GM18511 (cell line): ENCODE data around the gene EIF4G3.
A peak's percentile ranks its signal among the peaks of the same experiment; 100 is the strongest.
"Not testable (repeated sequence)": the region's sequence is repeated elsewhere in the genome, so short reads cannot be mapped to it uniquely, and the experiment has no call there.

ENCODE experiments used
- ATAC-seq: cut with Tn5 transposase; IDR thresholded peaks from one replicate; pipeline ENCODE4 v1.9.1; 2021; ENCODE audit warnings: mild to moderate bottlenecking, moderate library complexity; ENCODE audit not compliant: unreplicated experiment

The EIF4G3 gene

DNA sequence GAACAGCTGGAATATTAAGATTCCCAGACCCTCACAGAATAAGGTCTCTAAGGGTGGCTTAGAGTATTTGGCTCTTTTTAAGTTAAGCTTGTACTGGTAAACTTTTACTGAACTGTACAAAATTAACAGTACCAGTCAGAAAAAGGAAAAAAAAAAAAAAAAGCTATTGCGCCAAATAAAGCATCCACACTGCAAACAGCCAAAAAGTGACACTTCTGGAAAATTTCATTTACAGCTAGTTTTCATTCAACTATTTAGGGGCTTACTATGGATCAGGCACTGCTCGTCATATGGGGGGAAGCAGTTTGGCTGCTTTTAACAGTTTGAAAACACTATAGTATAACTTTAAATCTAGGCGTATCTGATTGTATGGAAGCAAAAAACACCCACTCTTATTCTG, 139.6 kb downstream of the EIF4G3 start:
- no peak for ATAC-seq

DNA sequence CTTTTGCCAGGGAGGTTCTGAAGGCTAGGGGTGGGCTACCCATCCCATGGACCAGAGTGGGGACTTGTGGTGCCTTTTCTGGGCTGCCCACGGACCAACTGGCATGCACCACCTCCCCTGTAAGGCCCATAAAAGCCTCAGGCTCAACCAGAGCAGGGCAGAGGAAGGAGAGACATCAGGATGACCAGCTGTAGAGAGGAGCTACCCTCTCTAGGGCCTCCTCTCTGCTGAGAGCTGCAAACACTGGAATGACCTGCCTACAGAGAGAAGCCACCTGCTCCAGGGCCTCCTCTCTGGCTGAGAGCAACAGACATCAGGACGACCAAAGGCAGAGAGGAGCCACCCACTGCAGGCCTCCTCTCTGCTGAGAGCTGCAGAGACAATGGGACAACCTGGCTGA, 140.9 kb downstream of the EIF4G3 start:
- ATAC-seq = no peak

DNA sequence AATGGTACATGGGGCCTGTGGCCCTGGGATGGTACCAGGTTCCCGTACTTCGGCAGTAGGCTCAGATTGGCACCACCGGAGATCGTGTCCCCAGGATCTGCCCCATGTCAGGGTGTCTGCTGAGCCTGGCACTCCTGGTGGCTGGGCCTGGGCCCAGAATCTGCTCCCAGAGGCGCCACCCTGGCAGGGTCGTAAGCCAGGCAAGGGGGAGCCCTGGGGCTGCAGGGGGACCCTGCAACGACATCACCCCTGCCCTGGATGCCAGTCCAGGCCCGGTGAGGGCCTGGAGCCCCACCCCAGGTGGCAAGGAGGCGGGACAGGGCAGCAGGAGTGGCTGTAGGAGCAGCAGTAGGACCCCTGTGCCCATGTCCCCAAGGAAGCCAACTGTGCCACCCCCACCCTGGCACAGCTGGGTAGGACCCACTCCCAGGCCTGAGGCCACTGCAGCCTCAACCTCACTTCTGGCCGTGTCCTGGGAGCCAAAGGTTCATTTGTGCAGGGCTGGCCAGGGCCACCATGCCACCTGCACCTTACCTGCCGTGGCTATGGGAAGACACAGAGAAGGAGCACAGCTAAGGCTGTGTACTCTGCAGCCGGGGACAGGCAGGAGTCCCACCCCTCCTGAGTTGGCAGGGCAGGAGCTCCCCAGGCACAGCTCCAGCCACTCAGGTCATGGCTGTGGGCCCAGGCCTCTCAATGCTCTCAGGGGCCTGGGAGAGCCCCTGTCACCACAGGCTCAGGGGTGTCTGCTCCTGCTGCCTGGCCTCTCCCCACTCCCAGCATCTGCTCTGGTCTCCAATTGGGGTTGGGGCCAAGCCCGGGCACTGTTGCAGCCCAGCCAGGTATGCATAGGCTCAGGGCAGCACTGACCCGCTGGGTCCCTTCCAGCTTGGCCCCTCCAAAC, 141.7 kb downstream of the EIF4G3 start:
- no peak for ATAC-seq

- no peak for ATAC-seq
These were observed 144.0 kb downstream of the EIF4G3 start for GRCh38 chr1:21032741-21033140.

DNA sequence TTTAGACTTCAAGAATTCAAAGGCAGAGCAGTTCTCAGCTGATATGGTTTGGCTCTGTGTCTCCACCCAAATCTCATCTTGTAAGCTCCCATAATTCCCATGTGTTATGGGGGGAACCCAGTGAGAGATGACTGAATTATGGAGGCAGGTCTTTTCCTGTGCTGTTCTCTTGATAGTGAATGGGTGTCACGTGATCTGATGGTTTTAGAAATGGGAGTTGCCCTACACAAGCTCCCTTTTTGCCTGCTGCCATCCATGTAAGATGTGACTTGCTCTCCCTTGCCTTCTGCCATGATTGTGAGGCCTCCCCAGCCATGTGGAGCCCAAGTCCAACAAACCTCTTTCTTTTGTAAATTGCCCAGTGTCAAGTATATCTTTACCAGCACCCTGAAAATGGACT, 146.5 kb downstream of the EIF4G3 start:
- no peak for ATAC-seq

- ATAC-seq = no peak
These were observed 148.1 kb downstream of the EIF4G3 start for GRCh38 chr1:21028520-21029145.

GRCh38 chr1:21027805-21028204, 148.9 kb downstream of the EIF4G3 start:
- no peak for ATAC-seq

GRCh38 chr1:21024918-21025317, 151.8 kb downstream of the EIF4G3 start:
- ATAC-seq = no peak

DNA sequence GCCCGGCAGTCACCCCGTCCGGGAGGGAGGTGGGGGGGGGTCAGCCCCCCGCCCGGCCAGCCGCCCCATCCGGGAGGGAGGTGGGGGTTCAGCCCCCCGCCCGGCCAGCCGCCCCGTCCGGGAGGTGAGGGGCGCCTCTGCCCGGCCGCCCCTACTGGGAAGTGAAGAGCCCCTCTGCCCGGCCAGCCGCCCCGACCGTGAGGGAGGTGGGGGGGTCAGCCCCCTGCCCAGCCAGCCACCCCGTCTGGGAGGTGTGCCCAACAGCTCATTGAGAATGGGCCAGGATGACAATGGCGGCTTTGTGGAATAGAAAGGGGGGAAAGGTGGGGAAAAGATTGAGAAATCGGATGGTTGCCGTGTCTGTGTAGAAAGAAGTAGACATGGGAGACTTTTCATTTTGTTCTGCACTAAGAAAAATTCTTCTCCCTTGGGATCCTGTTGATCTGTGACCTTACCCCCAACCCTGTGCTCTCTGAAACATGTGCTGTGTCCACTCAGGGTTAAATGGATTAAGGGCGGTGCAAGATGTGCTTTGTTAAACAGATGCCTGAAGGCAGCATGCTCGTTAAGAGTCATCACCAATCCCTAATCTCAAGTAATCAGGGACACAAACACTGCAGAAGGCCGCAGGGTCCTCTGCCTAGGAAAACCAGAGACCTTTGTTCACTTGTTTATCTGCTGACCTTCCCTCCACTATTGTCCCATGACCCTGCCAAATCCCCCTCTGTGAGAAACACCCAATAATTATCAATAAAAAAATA, 152.4 kb downstream of the EIF4G3 start:
- ATAC-seq = not testable (repeated sequence)

GRCh38 chr1:21022279-21023040, 154.2 kb downstream of the EIF4G3 start:
- ATAC-seq = peak; percentile 90

DNA sequence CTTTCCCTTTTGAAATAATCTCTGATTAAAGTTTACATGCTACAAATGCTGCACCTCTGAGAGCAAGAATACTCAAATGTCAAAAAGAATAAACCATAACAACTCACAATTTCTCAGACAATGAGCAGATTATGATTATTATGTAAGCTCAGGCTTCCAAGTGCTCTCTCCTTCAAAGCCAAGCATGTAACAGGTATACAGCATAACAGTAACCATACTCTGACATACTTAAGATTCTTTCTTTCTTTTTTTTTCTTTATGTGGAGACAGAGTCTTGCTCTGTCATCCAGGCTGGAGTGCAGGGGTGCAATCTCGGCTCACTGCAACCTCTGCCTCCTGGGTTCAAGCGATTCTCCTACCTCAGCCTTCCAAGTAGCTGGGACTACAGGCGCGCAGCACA, 155.4 kb downstream of the EIF4G3 start:
- no peak for ATAC-seq

DNA sequence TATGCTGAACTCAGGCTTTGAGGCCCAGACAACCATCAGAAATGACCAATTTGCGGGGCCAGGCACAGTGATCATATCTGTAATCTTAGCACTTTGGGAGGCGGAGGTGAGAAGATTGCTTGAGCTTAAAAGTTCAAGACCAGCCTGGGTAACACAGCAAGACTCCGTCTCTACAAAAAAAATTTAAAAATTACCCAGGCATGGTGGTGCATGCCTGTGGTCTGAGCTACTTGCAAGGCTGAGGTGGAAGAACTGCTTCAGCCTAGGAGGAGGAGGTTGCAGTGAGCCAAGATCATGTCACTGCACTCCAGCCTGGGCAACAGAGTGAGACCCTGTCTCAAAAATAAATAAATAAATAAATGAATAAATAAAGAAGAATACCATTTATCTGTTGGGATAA, 156.5 kb downstream of the EIF4G3 start:
- ATAC-seq = no peak

- no peak for ATAC-seq
These were observed 158.0 kb downstream of the EIF4G3 start for GRCh38 chr1:21018673-21019072.

DNA sequence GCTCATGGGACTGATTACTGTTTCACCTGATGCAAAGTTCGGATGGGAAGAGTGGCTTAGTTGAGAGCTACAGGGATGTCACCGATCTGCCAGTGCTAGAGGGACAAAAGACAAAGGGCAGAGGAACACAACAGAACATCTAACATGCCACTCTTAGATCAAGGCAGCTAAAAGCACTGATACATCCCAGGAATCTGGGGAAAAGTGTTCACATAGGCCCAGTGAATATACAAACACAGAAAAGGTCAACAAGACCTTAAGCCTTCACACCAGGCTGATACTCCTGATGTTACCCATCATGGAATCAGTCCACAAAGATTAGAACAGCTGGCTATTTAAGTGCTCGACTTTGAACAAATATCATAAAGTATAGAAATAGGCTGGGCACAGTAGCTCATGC, 163.2 kb downstream of the EIF4G3 start:
- ATAC-seq = no peak

DNA sequence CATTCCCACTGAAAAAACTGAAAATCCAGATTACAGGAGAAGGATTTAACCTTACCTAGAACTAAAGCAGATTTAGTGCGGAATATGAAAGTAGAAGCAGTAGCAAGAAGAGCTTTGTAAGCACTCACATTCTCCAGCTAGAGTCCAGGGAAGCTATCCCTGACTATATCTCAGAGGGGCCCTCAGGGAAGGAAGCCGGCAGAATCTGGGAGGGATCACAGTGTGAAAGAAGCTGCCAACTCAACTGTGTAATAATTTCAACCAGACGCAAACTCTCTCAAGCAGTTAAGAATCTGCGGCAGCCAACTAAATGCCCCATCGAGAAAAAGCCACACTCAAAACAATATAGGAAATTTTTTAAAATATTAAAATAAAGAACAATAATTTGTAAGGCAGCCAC, 163.8 kb downstream of the EIF4G3 start:
- no peak for ATAC-seq

DNA sequence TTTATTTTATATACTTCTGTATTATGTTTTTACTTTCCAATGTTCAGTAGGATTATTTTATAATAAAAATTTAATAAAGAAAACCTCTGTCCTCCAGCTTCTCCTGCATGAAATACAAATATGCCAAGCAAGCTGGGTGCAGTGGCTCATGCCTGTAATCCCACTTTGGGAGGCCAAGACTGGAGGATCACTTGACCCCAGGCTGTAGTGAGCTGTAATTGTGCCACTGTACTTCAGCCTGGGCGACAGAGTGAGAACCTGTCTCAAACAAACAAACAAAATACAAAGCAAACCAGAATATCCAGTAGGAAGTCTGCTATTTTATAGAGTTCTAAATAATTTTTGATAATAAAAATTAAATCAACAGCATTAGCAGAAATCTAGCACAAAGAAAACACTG, 168.8 kb downstream of the EIF4G3 start:
- no peak for ATAC-seq

DNA sequence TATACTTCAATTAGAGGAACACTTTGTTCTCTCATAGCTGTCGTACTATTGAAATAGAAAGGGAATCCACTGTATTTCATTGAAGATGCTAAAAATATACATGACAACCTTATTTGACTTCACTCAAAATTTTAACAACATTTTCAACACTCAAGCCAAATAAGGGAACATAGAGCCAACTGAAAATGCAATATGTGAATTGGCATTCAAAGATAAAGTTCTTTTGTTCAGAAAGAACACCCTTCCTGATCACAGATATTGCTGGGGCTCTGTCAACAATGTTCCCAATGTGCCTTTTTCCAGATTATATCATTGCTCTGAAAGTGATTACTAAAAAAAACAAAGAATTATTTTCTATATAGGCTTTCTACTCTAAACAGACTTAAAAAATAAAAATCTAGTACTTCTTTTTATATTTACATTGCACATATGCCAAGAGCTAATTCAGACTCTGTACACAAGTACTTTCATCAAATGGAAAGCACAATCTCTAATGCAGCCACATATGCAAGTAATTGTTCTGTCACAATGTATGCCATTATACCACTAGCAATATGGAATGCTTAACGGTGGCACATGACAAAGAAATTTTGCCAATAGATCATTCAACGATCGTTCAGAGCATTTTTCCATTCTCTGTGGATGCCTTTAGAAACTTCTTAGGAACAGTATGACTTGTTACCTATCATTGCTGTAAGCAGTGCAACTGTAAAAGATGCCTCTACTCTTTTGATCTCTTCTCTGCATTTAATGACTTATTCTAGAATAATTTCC, 171.0 kb downstream of the EIF4G3 start:
- no peak for ATAC-seq

GRCh38 chr1:21003281-21004045, 173.2 kb downstream of the EIF4G3 start:
- no peak for ATAC-seq

- ATAC-seq = no peak
These were observed 175.7 kb downstream of the EIF4G3 start for GRCh38 chr1:21001042-21001441.

GRCh38 chr1:21000245-21000594, 176.5 kb downstream of the EIF4G3 start:
- ATAC-seq = no peak
